Tibial nerve (tissue), 4 donors: ENCODE measurements around the gene L3MBTL2. TPM values are rescaled to one million over a fixed set of nuclear protein-coding genes. Genes with fewer than 3 reads are reported as not detected.

ENCODE experiments used
- DNase-seq, 2 donors: peaks; one replicate each; pipeline ENCODE4 v3.0.0-alpha.2; 2019; ENCODE audit warnings: low spot score in 2 of 2
- H3K27ac ChIP-seq, 4 donors: fragments of 200-600 bp; sonication (generic) in 3 of 4; one replicate each; pipeline ENCODE4 v1.5.1; 2017 to 2019; ENCODE audit warnings: mild to moderate bottlenecking in 1 of 4
- H3K27me3 ChIP-seq, 2 donors: fragments of 200-600 bp; sonication (generic) in 1 of 2; one replicate each; pipeline versions ENCODE4 v1.5.1 to v1.6.0; 2017 to 2019
- H3K36me3 ChIP-seq, 3 donors: fragments of 200-600 bp; sonication (generic); one replicate each; pipeline ENCODE4 v1.5.1; 2018 to 2019
- H3K4me1 ChIP-seq, 4 donors: fragments of 200-600 bp; sonication (generic) in 3 of 4; one replicate each; pipeline ENCODE4 v1.5.1; 2017 to 2019
- H3K4me3 ChIP-seq, 4 donors: fragments of 200-600 bp; sonication (generic) in 3 of 4; one replicate each; pipeline ENCODE4 v1.5.1; 2017 to 2019; ENCODE audit warnings: mild to moderate bottlenecking in 1 of 4, moderate library complexity in 1 of 4
- H3K9me3 ChIP-seq, 4 donors: fragments of 200-600 bp; sonication (generic) in 3 of 4; one replicate each; pipeline ENCODE4 v1.5.1; 2017 to 2019
- CTCF ChIP-seq, 5 experiments: fragments of 200-600 bp in 3 of 5; fragments of 450-650 bp in 2 of 5; sonication (generic) in 3 of 5; IDR thresholded peaks; one replicate each; pipeline ENCODE4 v1.5.1; 2016 to 2019; ENCODE audit warnings: antibody characterized with exemption in 5 of 5, mild to moderate bottlenecking in 3 of 5, moderate library complexity in 2 of 5
- EP300 ChIP-seq, 2 donors: sonication (generic); formaldehyde crosslinking; IDR thresholded peaks; one replicate each; pipeline ENCODE4 v1.6.1; 2017; ENCODE audit warnings: antibody characterized with exemption in 2 of 2, mild to moderate bottlenecking in 1 of 2
- POLR2A ChIP-seq, 2 donors: fragments of 450-650 bp; IDR thresholded peaks; one replicate each; pipeline ENCODE4 v1.6.1; 2017; ENCODE audit warnings: antibody characterized with exemption in 2 of 2, mild to moderate bottlenecking in 2 of 2, moderate library complexity in 2 of 2
- WGBS, 2 donors: methylation state at CpG; one replicate each; pipeline ENCODE4 v1.1.5; 2018; 5-methylcytosine and 5-hydroxymethylcytosine counted together
- total RNA-seq, 4 donors: library from RNA; depleted of rRNA; stranded (reverse); fragments of >200 nt; gene quantifications; one replicate each; pipeline ENCODE4 v1.1.0, GENCODE V29; 2016

L3MBTL2 gene
- total RNA-seq, 4 donors from 2014 or later, result 21.2 to 27.4 (median 24.3) TPM

DNA sequence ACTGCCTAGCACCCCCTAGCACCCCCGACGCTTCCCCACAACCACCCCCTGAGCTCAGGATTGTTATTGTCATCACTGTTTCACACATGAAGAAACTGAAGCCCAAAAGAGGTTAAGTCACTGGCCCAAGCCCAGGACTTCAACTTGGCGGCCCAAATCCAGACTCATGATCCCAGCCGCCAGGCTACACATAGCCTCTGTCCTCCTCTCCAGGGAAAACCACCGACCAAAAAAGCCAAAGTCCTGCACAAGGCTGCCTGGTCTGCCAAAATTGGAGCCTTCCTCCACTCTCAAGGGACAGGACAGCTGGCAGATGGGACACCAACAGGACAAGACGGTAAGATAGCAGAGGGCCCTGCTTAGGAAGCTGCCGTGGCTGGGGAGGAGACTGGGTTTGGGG, 10.8 kb downstream of the L3MBTL2 start:
- Histone ChIP-seq H3K27ac (peak overlapping the region in 2 of 4 donors; percentile 89), H3K36me3 (peaks cover under 1 to 78% (median 3%) of the 10 kb centered on the region in 3 donors), H3K9me3 (no peaks in the 10 kb centered on the region), H3K4me3 (no peak overlapping the region), H3K4me1 (peaks cover 0 to 27% (median 18%) of the 10 kb centered on the region in 4 donors), H3K27me3 (no peaks in the 10 kb centered on the region)
- no peak for TF ChIP-seq EP300 (IDR thresholded peaks at IDR 0.05)
- no peak for TF ChIP-seq POLR2A (IDR thresholded peaks at IDR 0.05)
- no peak for TF ChIP-seq CTCF (IDR thresholded peaks at IDR 0.05)
- 94 to 96% methylated on average over 7 of the region's 7 CpGs for WGBS, 2 donors
- DNase-seq, result no peak

DNA sequence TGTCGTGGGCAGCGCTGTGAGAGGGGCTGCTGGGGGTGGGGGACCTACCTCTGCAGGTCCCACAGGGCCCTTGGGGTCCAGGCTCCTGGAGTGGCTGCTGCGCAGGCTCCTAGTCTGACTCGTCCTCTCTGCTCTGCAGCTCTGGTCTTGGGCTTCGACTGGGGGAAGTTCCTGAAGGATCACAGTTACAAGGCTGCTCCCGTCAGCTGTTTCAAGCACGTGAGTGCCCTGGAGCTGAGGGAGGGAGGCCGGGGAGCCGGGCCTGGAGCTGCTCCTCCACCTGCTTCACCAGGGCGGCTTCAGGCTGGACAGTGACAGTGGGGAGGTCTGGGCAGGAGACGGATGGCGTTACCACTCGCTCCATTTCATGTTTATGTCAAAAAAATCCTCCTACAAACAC, 11.9 kb downstream of the L3MBTL2 start:
- Histone ChIP-seq H3K4me3 (peak overlapping the region in 2 of 4 donors; percentile 9 to 21), H3K27me3 (no peaks in the 10 kb centered on the region), H3K9me3 (no peaks in the 10 kb centered on the region), H3K36me3 (peaks cover 9 to 79% (median 9%) of the 10 kb centered on the region in 3 donors), H3K4me1 (peaks cover 0 to 27% (median 18%) of the 10 kb centered on the region in 4 donors), H3K27ac (peak overlapping the region; percentile 74 to 89 (median 84))
- DNase-seq, result no peak
- 68 to 71% methylated on average over 12 to 13 of the region's 13 CpGs for WGBS, 2 donors
- TF ChIP-seq POLR2A (IDR thresholded peaks at IDR 0.05), result no peak
- TF ChIP-seq EP300 (IDR thresholded peaks at IDR 0.05), result no peak
- TF ChIP-seq CTCF (IDR thresholded peaks at IDR 0.05), result no peak

GRCh38 chr22:41217553-41218157, 12.5 kb downstream of the L3MBTL2 start:
- TF ChIP-seq EP300 (IDR thresholded peaks at IDR 0.05), result peak in 1 of 2 donors; percentile 70
- TF ChIP-seq CTCF (IDR thresholded peaks at IDR 0.05), result peak in 1 of 5 experiments; percentile 17
- TF ChIP-seq POLR2A (IDR thresholded peaks at IDR 0.05), result peak in 1 of 2 donors; percentile 46
- H3K27ac ChIP-seq, result peak overlapping the region; percentile 74 to 89 (median 84)
- no peaks in the 10 kb centered on the region for H3K9me3 ChIP-seq
- peak overlapping the region in 3 of 4 donors; percentile 9 to 21 (median 15) for H3K4me3 ChIP-seq
- H3K36me3 ChIP-seq, result peaks cover 9 to 79% (median 9%) of the 10 kb centered on the region in 3 donors
- WGBS, 2 donors, result 20 to 29% methylated on average over 15 to 16 of the region's 16 CpGs
- H3K27me3 ChIP-seq, result no peaks in the 10 kb centered on the region
- peaks cover 0 to 27% (median 18%) of the 10 kb centered on the region in 4 donors for H3K4me1 ChIP-seq
- peak; percentile 58 to 72 for DNase-seq

GRCh38 chr22:41222846-41223507, 17.9 kb downstream of the L3MBTL2 start:
- no peaks in the 10 kb centered on the region for H3K9me3 ChIP-seq
- no peak overlapping the region for H3K27ac ChIP-seq
- TF ChIP-seq EP300 (IDR thresholded peaks at IDR 0.05) (no peak), POLR2A (IDR thresholded peaks at IDR 0.05) (no peak), CTCF (IDR thresholded peaks at IDR 0.05) (no peak)
- no peak for DNase-seq
- no peak overlapping the region for H3K4me3 ChIP-seq
- no peaks in the 10 kb centered on the region for H3K27me3 ChIP-seq
- WGBS, 2 donors, result 82 to 83% methylated on average over 9 of the region's 9 CpGs
- peaks cover 11 to 95% (median 31%) of the 10 kb centered on the region in 3 donors for H3K36me3 ChIP-seq
- H3K4me1 ChIP-seq, result peaks cover 0 to 8% (median 3%) of the 10 kb centered on the region in 4 donors

DNA sequence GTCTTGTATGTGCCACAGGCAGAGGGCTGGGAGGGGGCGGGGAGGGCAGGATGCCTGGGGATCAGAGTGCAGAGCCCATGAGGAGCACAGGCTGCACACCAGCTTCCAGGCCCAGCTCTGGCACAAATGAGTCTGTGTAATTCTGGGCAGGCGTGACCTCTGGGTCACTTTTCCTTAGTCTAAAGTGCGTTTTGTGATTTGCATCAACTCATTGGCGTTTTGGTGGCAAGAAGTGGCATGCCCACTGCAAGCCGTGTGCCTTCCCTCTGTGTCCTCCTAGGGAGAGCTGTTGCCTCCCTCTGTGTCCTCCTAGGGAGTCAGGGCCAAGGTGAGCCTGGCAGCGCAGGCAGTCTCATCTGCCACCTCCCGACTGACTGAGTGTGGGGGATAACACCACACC, 18.4 kb downstream of the L3MBTL2 start:
- peaks cover 11 to 100% (median 31%) of the 10 kb centered on the region in 3 donors for H3K36me3 ChIP-seq
- H3K9me3 ChIP-seq, result no peaks in the 10 kb centered on the region
- TF ChIP-seq POLR2A (IDR thresholded peaks at IDR 0.05), result no peak
- TF ChIP-seq CTCF (IDR thresholded peaks at IDR 0.05), result no peak
- no peak for TF ChIP-seq EP300 (IDR thresholded peaks at IDR 0.05)
- no peak overlapping the region for H3K27ac ChIP-seq
- H3K4me1 ChIP-seq, result peaks cover 0 to 2% (median 0%) of the 10 kb centered on the region in 4 donors
- H3K4me3 ChIP-seq, result no peak overlapping the region
- no peaks in the 10 kb centered on the region for H3K27me3 ChIP-seq
- no peak for DNase-seq
- WGBS, 2 donors, result 52 to 64% methylated on average over 7 of the region's 7 CpGs
